ENCODE measurements around the gene STRN3.
"Not testable (repeated sequence)": the region's sequence is repeated elsewhere in the genome, so short reads cannot be mapped to it uniquely, and the experiment has no call there.

The STRN3 gene

GRCh38 chr14:30906752-30907658 is 119.2 kb downstream of the STRN3 start:
- no peak for DNase-seq

- DNase-seq = no peak
These were observed 122.7 kb downstream of the STRN3 start for GRCh38 chr14:30903285-30904124.

- not testable (repeated sequence) for DNase-seq
These were observed 129.1 kb downstream of the STRN3 start for GRCh38 chr14:30897121-30897520.

- no peak for DNase-seq
These were observed 129.7 kb downstream of the STRN3 start for GRCh38 chr14:30896435-30896834.

GRCh38 chr14:30894923-30895515 is 131.2 kb downstream of the STRN3 start:
- DNase-seq = no peak

- no peak for DNase-seq
These were observed 132.4 kb downstream of the STRN3 start for GRCh38 chr14:30893819-30894218.

- DNase-seq = no peak
These were observed 137.0 kb downstream of the STRN3 start for GRCh38 chr14:30889244-30889594.

GRCh38 chr14:30888480-30889243 is 137.5 kb downstream of the STRN3 start:
- DNase-seq = no peak

GRCh38 chr14:30885840-30886740 is 140.1 kb downstream of the STRN3 start:
- DNase-seq = no peak

GRCh38 chr14:30884901-30885300 is 141.3 kb downstream of the STRN3 start:
- DNase-seq = no peak

GRCh38 chr14:30883508-30884294 is 142.5 kb downstream of the STRN3 start:
- DNase-seq = no peak

GRCh38 chr14:30882431-30882830 is 143.7 kb downstream of the STRN3 start:
- no peak for DNase-seq

- DNase-seq = no peak
These were observed 149.5 kb downstream of the STRN3 start for GRCh38 chr14:30876692-30877091.

- no peak for DNase-seq
These were observed 150.5 kb downstream of the STRN3 start for GRCh38 chr14:30875788-30876053.

- no peak for DNase-seq
These were observed 151.0 kb downstream of the STRN3 start for GRCh38 chr14:30874999-30875787.

GRCh38 chr14:30874120-30874998 is 151.8 kb downstream of the STRN3 start, which contains the start of gene COCH:
COCH (plus strand) TSS chr14:30874559; CDS start chr14:30874939, 380 bp downstream.
- no peak for DNase-seq

GRCh38 chr14:30873308-30874119 is 152.7 kb downstream of the STRN3 start:
- DNase-seq = no peak

GRCh38 chr14:30872602-30873001 is 153.6 kb downstream of the STRN3 start:
- no peak for DNase-seq

Measured in activated T-cell treated with anti-CD3 and anti-CD28 coated beads for 4 hours (primary cell).